ENCODE results near the gene ZNHIT6.
A peak's percentile ranks its signal among the peaks of the same experiment; 100 is the strongest.

DNA sequence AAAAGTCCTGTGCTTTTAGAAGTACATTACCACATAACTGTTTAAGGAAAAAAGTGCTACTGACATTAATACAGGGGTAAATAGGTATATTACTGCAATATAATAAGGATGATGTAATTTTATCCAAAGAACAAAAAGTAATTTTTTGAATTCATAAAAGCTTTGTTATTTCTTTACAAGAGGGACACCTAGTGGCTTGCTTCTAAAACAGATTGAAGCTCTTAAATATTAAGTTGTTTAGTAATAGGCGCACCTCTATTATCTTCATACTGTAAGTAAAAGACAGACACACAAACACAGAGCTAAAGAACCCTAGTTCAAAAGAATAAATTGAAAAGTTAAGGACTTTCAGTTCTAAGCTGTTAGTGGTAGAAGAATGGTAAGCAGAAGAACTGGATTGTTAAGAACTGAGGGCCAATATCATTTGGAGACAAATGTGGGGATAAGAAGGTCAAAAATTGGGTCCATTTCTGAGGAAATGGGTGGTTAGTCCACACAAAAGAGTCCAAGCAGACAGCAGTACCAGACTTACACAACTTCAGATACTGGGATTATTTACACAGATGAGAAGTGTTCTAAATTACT is 15.4 kb downstream of the ZNHIT6 start:
- TF ChIP-seq POLR2A (IDR thresholded peaks at IDR 0.05) (no peak), CTCF (IDR thresholded peaks at IDR 0.05) (peak in 1 of 3 experiments; percentile 28), POLR2AphosphoS5 (IDR thresholded peaks at IDR 0.05; ENCODE audit: insufficient read depth in 1 of 2, low read depth in 1 of 2) (no peak)

Measured in vagina (tissue), 2 donors.